GM18870 (cell line): ENCODE data around the gene PARS2.
A peak's percentile ranks its signal among the peaks of the same experiment; 100 is the strongest.

Experiments used
- ATAC-seq: cut with Tn5 transposase; IDR thresholded peaks from one replicate; pipeline ENCODE4 v1.9.1; 2021; ENCODE audit warnings: moderate library complexity; ENCODE audit not compliant: unreplicated experiment

The PARS2 gene

DNA sequence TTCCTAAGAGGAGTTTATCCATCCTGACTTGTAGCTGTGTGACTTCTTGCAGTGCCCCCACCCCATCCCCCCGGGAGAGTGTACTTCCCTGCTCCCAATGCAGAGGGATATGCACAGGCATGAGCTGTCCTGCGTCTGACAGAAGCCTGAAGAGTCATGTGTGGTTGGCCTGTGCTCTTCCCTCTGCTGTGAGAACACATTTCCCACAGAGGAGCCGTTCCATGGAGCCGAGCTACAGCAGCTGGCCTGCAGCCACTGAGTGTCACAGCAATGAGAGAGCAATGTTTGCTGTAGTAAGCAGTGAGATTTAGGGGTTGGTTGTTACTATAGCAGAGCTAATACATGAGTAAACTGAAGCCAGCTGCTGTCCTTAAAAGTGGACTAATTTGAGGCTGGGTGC is 22.0 kb downstream of the PARS2 start:
- ATAC-seq = no peak

GRCh38 chr1:54741531-54741930 is 22.8 kb downstream of the PARS2 start:
- ATAC-seq = no peak

DNA sequence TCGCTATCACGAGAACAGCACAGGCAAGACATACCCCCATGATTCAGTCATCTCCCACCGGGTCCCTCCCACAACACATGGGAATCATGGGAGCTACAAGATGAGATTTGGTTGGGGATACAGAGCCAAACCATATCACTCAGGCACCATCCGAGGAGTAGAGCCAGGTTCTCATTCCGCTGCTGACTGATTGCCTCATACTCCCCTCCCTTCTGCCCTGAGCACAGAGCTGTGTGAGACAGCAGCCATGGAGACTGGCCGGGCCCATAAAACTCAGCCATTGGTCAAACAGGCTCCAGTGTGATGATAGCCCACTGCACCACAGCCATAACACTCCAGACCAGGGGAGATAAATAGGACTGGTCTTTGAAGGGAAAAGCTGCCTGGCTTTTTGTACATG is 26.1 kb downstream of the PARS2 start:
- ATAC-seq = no peak

- no peak for ATAC-seq
Observed at GRCh38 chr1:54736685-54737084, 27.6 kb downstream of the PARS2 start.

DNA sequence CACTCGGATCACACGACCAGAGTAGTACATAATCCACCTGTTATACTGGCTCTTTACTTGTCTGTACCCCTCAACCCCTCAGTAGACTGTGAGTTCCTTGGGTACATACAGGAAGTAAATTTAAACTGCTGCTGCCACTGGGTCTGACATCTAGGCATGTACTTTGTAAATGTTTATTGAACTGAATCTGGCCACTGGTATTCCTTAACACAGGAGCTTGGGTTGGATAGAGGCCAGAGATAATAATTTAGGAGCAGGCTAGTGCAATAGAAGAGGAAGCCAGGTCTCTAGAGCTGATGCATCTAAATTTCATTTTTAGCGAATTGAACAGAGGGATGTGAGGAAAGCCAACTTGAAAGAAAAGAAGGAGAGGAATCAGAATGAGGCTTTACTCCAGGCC is 36.3 kb downstream of the PARS2 start:
- no peak for ATAC-seq

GRCh38 chr1:54724771-54725170 is 39.6 kb downstream of the PARS2 start:
- no peak for ATAC-seq

GRCh38 chr1:54723985-54724384 is 40.3 kb downstream of the PARS2 start:
- no peak for ATAC-seq

- no peak for ATAC-seq
Observed at GRCh38 chr1:54721719-54722118, 42.6 kb downstream of the PARS2 start.

GRCh38 chr1:54716299-54717047 is 47.9 kb downstream of the PARS2 start:
- ATAC-seq = no peak

GRCh38 chr1:54715493-54716298 is 48.6 kb downstream of the PARS2 start, which contains the start of gene TTC4:
Gene TTC4, plus strand, starts transcription at chr1:54715861. Its CDS starts 48 bp downstream, at chr1:54715909.
- ATAC-seq = peak; percentile 61

DNA sequence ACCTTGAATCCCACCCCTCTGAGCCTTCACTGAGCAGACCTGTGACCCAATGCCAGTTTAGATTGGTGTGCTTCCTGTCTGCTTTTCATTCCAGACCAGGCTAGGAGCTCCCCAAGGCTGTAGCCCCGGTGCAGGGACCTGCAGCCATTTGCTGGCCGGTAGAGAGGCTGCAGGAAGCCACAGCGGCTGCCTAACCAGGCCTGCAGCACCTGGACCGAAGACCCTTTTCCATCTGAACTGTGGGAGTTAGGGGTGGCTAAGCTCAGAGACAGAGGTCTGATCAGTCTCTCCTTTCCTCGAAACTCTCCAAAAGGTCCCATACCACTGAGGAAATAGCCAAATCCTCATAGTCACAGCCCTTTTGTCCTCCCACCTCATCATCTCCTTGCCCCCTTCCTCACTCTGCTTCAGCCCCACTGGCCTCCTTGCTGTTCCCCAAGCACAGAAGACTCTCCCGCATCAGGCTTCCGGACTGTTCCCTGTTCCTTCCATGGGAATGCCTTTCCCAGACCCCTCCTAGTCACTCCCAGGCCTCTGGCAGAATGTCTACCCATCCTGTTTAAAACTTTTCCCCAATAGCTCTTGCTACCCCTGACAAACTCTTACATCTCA is 49.3 kb downstream of the PARS2 start:
- ATAC-seq = no peak

GRCh38 chr1:54711536-54711935 is 52.8 kb downstream of the PARS2 start:
- ATAC-seq = no peak

GRCh38 chr1:54710841-54711240 is 53.5 kb downstream of the PARS2 start:
- ATAC-seq = no peak

- no peak for ATAC-seq
Observed at GRCh38 chr1:54710434-54710833, 53.9 kb downstream of the PARS2 start.

DNA sequence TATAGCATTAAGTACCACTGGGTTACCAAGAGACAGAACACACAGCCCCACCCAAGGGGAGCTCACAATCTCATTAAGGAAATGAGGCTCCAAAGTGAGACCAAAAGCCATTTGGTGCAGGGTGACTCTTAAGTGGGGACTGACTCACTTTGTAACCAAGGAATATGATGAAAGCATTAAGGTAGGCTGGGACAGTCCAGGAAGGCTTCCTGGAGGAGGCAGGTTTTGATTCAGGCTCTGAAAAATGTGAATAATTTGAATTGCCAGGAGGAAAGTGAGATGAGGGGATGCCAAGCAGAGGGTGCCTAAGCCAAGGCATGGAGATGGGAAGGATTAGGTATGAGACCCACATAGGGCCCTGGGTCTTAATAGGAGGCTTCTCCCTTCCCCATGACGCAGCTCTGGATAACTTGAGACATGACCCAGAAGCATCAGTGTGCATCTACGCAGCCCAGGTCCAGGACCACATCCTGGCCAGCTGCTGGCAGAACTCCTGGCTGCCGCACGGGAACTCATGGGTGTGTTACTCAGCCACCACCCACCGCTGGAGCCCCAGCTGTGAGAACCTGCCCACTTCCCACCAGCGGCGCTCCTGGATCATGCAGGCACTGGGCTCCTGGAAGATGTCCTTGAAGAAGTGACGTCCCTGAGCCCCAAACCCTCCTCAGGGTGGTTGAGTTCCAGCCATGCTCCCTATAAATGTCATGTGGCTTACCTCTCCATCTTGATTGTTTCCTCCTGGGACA is 54.6 kb downstream of the PARS2 start:
- no peak for ATAC-seq

DNA sequence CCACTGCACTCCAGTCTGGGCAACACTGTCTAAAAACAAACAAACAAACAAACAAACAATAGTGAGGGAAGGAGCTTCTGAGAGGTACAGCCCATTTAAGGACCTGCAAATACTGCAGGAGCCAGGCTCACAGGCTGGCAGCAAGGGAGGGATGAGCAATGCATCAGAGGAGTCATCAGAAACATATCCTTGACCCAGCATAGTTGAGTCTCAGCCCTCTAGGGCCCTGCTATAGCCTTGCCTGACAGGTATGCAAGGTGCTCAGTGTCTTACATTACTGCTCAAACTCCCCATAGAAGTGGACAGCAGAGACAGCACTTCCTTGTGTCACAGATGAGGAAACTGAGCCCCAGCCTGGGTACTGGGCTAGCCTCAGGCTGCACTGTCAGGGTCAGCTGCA is 55.9 kb downstream of the PARS2 start:
- ATAC-seq = no peak
